ENCODE measurements around the gene MAST2. TPM values are rescaled to one million over a fixed set of nuclear protein-coding genes. Genes with fewer than 3 reads are reported as not detected.

The MAST2 gene
- total RNA-seq, 1 donor from 2014 or later = 27.6 TPM

DNA sequence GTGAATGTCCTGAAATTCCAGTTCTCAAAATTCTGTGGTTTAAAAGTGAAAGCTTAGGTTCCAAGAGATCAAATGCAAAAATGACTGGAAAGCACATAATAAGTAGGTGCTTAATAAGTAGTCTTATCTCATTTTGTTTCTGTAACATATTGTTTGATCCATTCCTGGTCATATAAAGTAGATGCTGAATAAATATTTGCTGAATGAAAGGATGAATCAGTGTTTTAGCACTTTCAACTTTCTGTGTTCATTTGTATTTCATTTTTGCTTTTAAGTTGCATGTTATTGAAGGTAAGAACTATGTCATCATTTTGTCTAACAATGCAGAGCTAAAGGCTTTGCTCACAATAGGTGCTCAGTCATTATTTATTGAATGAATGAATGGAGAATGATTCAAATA is 6.3 kb downstream of the MAST2 start:
- Mint-ChIP-seq H3K27ac (ENCODE audit: unreplicated experiment) (no peak overlapping the region), H3K27me3 (ENCODE audit: unreplicated experiment) (no peaks in the 10 kb centered on the region), H3K9me3 (ENCODE audit: unreplicated experiment) (no peaks in the 10 kb centered on the region), H3K36me3 (ENCODE audit: low read depth, unreplicated experiment) (no peaks in the 10 kb centered on the region), H3K4me3 (ENCODE audit: unreplicated experiment) (no peak overlapping the region), H3K4me1 (ENCODE audit: unreplicated experiment) (peaks cover 12% of the 10 kb centered on the region)
- TF ChIP-seq, protein P1, sequence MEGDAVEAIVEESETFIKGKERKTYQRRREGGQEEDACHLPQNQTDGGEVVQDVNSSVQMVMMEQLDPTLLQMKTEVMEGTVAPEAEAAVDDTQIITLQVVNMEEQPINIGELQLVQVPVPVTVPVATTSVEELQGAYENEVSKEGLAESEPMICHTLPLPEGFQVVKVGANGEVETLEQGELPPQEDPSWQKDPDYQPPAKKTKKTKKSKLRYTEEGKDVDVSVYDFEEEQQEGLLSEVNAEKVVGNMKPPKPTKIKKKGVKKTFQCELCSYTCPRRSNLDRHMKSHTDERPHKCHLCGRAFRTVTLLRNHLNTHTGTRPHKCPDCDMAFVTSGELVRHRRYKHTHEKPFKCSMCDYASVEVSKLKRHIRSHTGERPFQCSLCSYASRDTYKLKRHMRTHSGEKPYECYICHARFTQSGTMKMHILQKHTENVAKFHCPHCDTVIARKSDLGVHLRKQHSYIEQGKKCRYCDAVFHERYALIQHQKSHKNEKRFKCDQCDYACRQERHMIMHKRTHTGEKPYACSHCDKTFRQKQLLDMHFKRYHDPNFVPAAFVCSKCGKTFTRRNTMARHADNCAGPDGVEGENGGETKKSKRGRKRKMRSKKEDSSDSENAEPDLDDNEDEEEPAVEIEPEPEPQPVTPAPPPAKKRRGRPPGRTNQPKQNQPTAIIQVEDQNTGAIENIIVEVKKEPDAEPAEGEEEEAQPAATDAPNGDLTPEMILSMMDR (IDR thresholded peaks at IDR 0.05; ENCODE audit: unreplicated experiment) = no peak
- DNase-seq (ENCODE audit: low spot score) = no peak

DNA sequence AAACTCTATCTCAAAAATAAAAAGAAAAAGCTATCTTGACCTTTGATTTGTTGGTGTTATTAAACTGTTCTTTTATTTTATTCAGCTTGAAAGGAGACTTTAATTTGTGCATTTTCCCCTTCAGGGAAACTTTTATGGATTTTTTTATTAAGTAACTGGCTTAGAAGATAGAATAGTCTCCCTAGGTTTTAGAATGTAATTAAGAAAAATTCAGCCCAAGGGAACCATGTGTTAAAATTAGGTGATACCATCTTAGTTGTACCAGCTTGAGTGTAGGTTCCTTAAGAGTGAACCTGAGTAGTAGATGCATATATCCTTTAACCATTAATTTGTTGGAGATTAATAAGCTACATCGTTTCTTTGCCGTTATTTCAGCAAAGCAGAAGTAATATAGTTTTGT is 11.4 kb downstream of the MAST2 start:
- Mint-ChIP-seq H3K36me3 (ENCODE audit: low read depth, unreplicated experiment) (no peaks in the 10 kb centered on the region), H3K4me3 (ENCODE audit: unreplicated experiment) (no peak overlapping the region), H3K27me3 (ENCODE audit: unreplicated experiment) (no peaks in the 10 kb centered on the region), H3K27ac (ENCODE audit: unreplicated experiment) (no peak overlapping the region), H3K9me3 (ENCODE audit: unreplicated experiment) (no peaks in the 10 kb centered on the region), H3K4me1 (ENCODE audit: unreplicated experiment) (no peaks in the 10 kb centered on the region)
- no peak for DNase-seq (ENCODE audit: low spot score)
- TF ChIP-seq, protein P1 (IDR thresholded peaks at IDR 0.05; ENCODE audit: unreplicated experiment) = no peak

DNA sequence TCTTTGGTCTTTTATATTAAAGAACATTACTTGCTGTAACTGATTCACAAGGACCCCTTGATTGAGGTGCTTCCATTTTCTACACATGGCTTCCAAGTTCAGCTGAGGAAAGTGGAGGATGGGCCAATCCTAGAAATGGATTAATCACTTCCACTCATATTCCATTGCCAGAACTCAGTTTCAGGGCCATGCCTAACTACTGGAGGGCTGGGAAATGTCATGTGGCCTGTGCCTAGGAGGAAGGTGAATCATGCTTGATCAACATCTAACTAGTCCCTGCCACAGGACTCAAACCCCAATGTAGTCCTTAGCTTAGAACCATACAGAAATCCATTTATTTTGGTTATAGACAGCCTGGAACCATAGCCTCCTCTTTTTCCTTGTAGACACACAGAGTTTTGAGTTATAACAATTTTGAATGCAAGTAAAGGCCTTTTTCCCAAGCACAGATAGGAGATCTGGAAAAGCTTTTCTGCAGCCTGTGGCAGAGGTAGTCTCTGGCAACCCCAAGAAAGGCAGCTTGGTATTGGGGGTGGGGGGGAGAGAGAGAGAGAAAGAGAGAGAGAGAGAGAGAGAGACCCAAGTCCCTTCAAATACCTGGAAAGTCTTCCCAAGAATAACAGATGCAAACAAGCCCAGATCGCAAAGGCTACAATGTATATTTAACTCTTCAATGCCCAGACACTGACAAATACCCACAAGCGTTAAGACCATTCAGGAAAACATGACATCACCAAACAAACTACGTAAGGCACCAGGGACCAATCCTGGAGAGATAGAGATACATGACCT is 12.5 kb downstream of the MAST2 start:
- Mint-ChIP-seq H3K27ac (ENCODE audit: unreplicated experiment) (no peak overlapping the region), H3K4me1 (ENCODE audit: unreplicated experiment) (no peaks in the 10 kb centered on the region), H3K9me3 (ENCODE audit: unreplicated experiment) (no peaks in the 10 kb centered on the region), H3K27me3 (ENCODE audit: unreplicated experiment) (no peaks in the 10 kb centered on the region), H3K4me3 (ENCODE audit: unreplicated experiment) (no peak overlapping the region), H3K36me3 (ENCODE audit: low read depth, unreplicated experiment) (no peaks in the 10 kb centered on the region)
- no peak for DNase-seq (ENCODE audit: low spot score)
- TF ChIP-seq, protein P1 (IDR thresholded peaks at IDR 0.05; ENCODE audit: unreplicated experiment) = no peak

DNA sequence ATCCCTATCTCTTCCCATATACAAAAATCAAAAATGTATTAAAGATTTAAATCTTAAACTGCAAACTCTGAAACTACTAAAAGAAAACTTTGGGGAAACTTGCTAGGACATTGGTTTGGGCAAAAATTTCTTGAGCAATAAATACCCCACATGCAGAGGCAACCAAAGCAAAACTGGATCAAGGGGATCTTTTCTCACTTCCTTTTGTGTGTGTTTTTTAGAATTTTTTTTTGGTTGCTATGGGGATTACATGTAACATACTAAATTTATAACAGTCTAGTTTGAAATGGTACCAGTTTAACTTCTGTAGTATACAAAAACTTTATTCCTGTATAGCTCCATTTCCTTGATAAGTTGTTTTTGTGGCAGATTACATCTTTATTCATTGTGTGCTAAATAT is 16.8 kb downstream of the MAST2 start:
- Mint-ChIP-seq H3K4me3 (ENCODE audit: unreplicated experiment) (no peak overlapping the region), H3K9me3 (ENCODE audit: unreplicated experiment) (no peaks in the 10 kb centered on the region), H3K36me3 (ENCODE audit: low read depth, unreplicated experiment) (no peaks in the 10 kb centered on the region), H3K27ac (ENCODE audit: unreplicated experiment) (no peak overlapping the region), H3K27me3 (ENCODE audit: unreplicated experiment) (no peaks in the 10 kb centered on the region), H3K4me1 (ENCODE audit: unreplicated experiment) (peaks cover 8% of the 10 kb centered on the region)
- DNase-seq (ENCODE audit: low spot score) = no peak
- TF ChIP-seq, protein P1 (IDR thresholded peaks at IDR 0.05; ENCODE audit: unreplicated experiment) = no peak

DNA sequence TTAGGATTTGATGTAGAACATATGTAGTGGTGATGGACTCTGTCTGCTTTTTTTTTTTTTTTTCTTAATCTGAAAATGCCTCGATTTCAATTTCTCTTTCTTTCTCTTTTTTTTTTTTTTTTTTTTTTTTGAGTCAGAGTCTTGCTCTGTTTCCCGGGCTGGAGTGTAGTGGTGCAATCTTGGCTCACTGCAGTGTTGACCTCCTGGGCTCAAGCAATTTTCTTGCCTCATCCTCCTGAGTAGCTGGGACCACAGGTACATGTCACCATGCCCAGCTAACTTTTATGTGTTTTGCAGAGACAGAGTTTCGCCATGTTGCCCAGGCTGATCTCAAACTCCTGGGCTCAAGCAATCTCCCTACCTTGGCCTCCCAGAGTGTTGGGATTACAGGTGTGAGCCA is 17.4 kb downstream of the MAST2 start:
- H3K4me3 Mint-ChIP-seq (ENCODE audit: unreplicated experiment) = no peak overlapping the region
- H3K27ac Mint-ChIP-seq (ENCODE audit: unreplicated experiment) = no peak overlapping the region
- H3K36me3 Mint-ChIP-seq (ENCODE audit: low read depth, unreplicated experiment) = no peaks in the 10 kb centered on the region
- DNase-seq (ENCODE audit: low spot score) = no peak
- no peaks in the 10 kb centered on the region for H3K27me3 Mint-ChIP-seq (ENCODE audit: unreplicated experiment)
- peaks cover 8% of the 10 kb centered on the region for H3K4me1 Mint-ChIP-seq (ENCODE audit: unreplicated experiment)
- TF ChIP-seq, protein P1 (IDR thresholded peaks at IDR 0.05; ENCODE audit: unreplicated experiment) = no peak
- H3K9me3 Mint-ChIP-seq (ENCODE audit: unreplicated experiment) = no peaks in the 10 kb centered on the region
